RWPE1 (cell line): Measurements from ENCODE around the gene SCAPER.

Experiments
- CTCF ChIA-PET: fragments of 350-600 bp; sonication (Branson Sonifier 250); formaldehyde crosslinking; extraction: SDS; loops from one replicate; lab custom pipeline; 2021; lab: Yijun Ruan, JAX
- POLR2A ChIA-PET: fragments of 400-600 bp; formaldehyde crosslinking; extraction: SDS; loops from one replicate; lab custom pipeline; 2020; ENCODE audit warnings: antibody characterized with exemption; ENCODE audit not compliant: low non-redundant PET; lab: Yijun Ruan, JAX
- DNase-seq: peaks from one replicate; pipeline ENCODE4 v3.0.0; 2012; ENCODE audit warnings: low spot score
- H3K27ac ChIP-seq: fragments of 450-650 bp; 2 replicates; pipeline ENCODE4 v1.5.1; 2017
- TF ChIP-seq, protein P1 (sequence below): fragments of 450-650 bp; conservative IDR thresholded peaks from 2 replicates; pipeline ENCODE4 v1.5.1; 2017; ENCODE audit warnings: low read depth, mild to moderate bottlenecking

Gene SCAPER

DNA sequence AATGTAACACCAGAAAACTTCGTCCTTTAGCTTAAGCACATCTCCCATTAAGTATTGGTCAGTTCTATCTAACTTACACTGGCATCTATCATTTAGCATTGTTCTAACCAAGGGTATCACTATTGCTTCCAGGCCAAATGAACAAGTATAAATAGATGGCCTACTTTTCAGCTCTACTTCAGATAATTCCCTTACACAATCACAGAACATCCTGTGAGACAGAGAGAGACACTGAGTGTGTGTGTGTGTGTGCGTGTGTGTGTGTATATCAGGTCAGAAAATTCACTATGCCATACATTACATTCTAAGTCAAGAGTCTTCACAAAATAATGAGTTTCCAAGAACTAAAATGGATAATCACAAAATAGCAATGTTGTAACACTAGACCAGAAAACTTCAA, 39.1 kb downstream of the SCAPER start:
- TF ChIP-seq, protein P1, sequence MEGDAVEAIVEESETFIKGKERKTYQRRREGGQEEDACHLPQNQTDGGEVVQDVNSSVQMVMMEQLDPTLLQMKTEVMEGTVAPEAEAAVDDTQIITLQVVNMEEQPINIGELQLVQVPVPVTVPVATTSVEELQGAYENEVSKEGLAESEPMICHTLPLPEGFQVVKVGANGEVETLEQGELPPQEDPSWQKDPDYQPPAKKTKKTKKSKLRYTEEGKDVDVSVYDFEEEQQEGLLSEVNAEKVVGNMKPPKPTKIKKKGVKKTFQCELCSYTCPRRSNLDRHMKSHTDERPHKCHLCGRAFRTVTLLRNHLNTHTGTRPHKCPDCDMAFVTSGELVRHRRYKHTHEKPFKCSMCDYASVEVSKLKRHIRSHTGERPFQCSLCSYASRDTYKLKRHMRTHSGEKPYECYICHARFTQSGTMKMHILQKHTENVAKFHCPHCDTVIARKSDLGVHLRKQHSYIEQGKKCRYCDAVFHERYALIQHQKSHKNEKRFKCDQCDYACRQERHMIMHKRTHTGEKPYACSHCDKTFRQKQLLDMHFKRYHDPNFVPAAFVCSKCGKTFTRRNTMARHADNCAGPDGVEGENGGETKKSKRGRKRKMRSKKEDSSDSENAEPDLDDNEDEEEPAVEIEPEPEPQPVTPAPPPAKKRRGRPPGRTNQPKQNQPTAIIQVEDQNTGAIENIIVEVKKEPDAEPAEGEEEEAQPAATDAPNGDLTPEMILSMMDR, result no peak
- H3K27ac ChIP-seq, result no peak overlapping the region
- POLR2A ChIA-PET, result no interaction called here
- DNase-seq, result no peak
- CTCF ChIA-PET, result interaction anchor here (0.5 to 0.9 kb wide), 4 partner anchors 41 to 681 kb away, joined by 3 to 4 read pairs (median 3); no protein-coding TSS in a partner anchor

DNA sequence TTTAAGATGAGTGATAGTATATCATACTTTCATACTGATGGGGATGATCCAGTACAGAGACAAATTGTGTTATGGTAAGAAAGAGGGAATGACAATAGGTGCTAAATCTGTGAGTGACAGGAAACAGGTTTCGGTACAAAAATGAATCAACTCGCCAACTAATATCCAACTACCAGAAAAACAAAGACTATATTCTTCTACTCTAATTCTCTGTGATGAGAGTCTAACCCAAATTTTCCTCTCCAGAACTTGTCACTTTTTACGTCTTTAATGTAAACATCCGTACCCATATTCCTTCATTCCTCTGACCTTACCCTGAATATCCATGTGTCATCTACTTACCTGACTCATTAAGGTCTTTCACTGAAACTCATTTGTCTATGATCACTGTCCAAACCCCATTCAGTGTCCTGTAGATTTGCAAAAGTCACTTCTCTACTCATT, 39.6 kb downstream of the SCAPER start:
- CTCF ChIA-PET, result interaction anchor here (0.5 to 0.9 kb wide), 2 partner anchors 41 to 681 kb away, joined by 3 to 4 read pairs; no protein-coding TSS in a partner anchor
- DNase-seq, result no peak
- POLR2A ChIA-PET, result no interaction called here

DNA sequence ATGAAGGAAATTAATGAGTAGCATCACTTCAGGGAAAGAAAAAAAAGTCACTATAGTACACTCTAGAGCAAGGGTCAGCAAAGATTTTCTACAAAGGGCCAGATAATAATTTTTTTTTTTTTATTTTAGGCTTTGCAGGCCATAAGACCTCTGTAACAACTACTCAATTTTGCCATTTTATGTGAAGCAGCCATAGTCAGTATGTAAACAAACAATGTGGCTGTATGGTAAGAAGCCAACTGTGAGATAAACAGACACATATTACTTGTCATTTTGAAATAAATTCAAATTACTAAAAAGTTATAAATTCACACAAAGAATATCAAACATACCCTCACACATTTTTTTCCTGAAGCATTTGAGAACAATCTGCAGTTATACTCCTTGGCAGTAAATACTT, 40.6 kb downstream of the SCAPER start:
- ChIA-PET POLR2A (no interaction called here), CTCF (no interaction called here)
- TF ChIP-seq, protein P1, result no peak
- no peak overlapping the region for H3K27ac ChIP-seq
- no peak for DNase-seq

More for the DNA sequence above, 39.6 kb downstream of the SCAPER start:
- TF ChIP-seq, protein P1, result no peak
- H3K27ac ChIP-seq, result no peak overlapping the region

DNA sequence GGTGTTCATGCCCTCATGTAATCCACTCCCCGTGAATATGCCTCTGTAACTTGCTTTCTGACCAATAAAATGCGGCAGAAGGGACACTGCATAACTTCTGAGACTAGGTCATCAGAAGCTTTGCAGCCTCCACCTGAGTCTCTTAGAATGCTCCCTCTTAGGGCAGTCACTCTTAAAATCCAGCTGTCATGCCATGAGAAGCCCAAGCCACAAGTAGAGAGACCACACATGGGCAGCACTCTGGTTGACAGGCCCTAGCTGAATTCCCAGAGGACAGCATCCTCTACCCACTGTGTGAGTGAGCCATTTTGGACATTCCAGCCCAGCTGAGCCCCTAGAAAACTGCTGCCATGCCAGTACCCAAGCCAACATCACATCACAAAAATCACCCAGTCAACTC, 41.4 kb downstream of the SCAPER start:
- POLR2A ChIA-PET, result no interaction called here
- TF ChIP-seq, protein P1, result no peak
- H3K27ac ChIP-seq, result no peak overlapping the region
- no peak for DNase-seq
- CTCF ChIA-PET, result interaction anchor here (0.6 kb wide), 1 partner anchor 83 kb away, joined by 8 read pairs; no protein-coding TSS in a partner anchor

DNA sequence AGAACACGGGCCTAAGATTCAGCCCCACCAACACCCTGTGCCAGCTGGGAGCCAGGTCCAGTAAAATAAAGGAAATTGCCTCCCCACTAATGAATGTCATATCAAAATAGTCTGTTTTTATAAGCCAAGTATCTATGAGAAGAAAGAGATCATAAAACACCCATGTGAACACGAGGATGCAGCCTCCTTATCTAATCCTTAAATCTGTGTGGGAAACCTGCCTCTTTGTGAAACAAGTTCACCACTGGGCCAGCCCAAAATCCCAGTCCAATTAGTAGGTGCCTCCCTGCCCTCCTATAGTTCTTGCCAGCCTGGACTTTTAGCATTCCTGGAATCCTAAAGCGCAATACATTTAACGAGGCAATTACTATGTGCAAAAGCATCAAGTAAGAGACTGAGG, 42.0 kb downstream of the SCAPER start:
- H3K27ac ChIP-seq, result no peak overlapping the region
- no peak for DNase-seq
- POLR2A ChIA-PET, result no interaction called here
- CTCF ChIA-PET, result interaction anchor here (0.6 kb wide), 1 partner anchor 84 kb away, joined by 8 read pairs; no protein-coding TSS in a partner anchor
- TF ChIP-seq, protein P1, result no peak

DNA sequence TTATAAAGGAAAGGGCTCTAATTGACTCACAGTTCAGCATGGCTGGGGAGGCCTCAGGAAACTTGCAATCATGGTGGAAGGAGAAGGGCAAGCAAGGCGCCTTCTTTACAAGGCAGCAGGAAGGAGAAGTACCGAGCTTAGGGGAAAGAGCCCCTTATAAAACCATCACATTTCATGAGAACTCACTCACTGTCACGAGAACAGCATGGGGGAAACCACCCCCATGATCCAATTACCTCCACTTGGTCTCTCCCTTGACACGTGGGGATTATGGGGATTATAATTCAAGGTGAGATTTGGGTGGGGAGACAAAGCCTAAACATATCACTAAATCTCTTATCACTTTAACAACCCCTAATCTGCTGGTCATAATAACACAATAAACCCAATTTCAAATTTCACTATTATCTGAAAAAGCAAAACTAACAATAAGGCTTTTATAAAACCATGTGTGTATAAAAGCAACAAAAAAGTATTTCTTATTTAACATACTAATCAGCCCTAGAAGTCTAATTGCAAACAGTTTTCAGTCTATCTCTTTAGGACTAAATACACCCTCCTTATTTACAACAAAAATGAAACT, 43.2 kb downstream of the SCAPER start:
- CTCF ChIA-PET, result no interaction called here
- TF ChIP-seq, protein P1, result no peak
- POLR2A ChIA-PET, result no interaction called here
- H3K27ac ChIP-seq, result no peak overlapping the region
- DNase-seq, result no peak
